Neural cell (in vitro differentiated cells): ENCODE data around the gene NES.

Experiments used
- EP300 ChIP-seq: fragments of 450-650 bp; conservative IDR thresholded peaks from 2 replicates; pipeline ENCODE4 v1.6.1; 2014; ENCODE audit warnings: antibody characterized with exemption, mild to moderate bottlenecking, moderate library complexity; ENCODE audit not compliant: poor library complexity, severe bottlenecking
- EZH2 ChIP-seq: fragments of 200-600, 300-800 bp; shearing (Covaris generic), sonication (generic); IDR thresholded peaks from 2 replicates; pipeline ENCODE4 v1.6.1; 2014; ENCODE audit warnings: antibody characterized with exemption, low read length, borderline replicate concordance, mild to moderate bottlenecking; ENCODE audit not compliant: insufficient read depth, poor library complexity, severe bottlenecking
- POLR2AphosphoS5 ChIP-seq: IDR thresholded peaks from 2 replicates; pipeline ENCODE4 v1.6.1; 2012
- RAD21 ChIP-seq: fragments of 450-650 bp; conservative IDR thresholded peaks from 2 replicates; pipeline ENCODE4 v1.6.1; 2014; ENCODE audit warnings: antibody characterized with exemption, mild to moderate bottlenecking, moderate library complexity
- SMC3 ChIP-seq: fragments of 450-650 bp; conservative IDR thresholded peaks from 2 replicates; pipeline ENCODE4 v1.6.1; 2014; ENCODE audit warnings: antibody characterized with exemption, mild to moderate bottlenecking, moderate library complexity; ENCODE audit not compliant: poor library complexity
- TAF1 ChIP-seq: IDR thresholded peaks from 2 replicates; pipeline ENCODE4 v1.6.1; 2012; ENCODE audit warnings: low read depth
- TF ChIP-seq, protein P1 (sequence below): fragments of 450-650 bp; IDR thresholded peaks from 2 replicates; pipeline ENCODE4 v1.5.1; 2014; ENCODE audit warnings: antibody characterized with exemption, mild to moderate bottlenecking, moderate library complexity; ENCODE audit not compliant: poor library complexity, severe bottlenecking

- no peak for TF ChIP-seq POLR2AphosphoS5
- TF ChIP-seq, protein P1, sequence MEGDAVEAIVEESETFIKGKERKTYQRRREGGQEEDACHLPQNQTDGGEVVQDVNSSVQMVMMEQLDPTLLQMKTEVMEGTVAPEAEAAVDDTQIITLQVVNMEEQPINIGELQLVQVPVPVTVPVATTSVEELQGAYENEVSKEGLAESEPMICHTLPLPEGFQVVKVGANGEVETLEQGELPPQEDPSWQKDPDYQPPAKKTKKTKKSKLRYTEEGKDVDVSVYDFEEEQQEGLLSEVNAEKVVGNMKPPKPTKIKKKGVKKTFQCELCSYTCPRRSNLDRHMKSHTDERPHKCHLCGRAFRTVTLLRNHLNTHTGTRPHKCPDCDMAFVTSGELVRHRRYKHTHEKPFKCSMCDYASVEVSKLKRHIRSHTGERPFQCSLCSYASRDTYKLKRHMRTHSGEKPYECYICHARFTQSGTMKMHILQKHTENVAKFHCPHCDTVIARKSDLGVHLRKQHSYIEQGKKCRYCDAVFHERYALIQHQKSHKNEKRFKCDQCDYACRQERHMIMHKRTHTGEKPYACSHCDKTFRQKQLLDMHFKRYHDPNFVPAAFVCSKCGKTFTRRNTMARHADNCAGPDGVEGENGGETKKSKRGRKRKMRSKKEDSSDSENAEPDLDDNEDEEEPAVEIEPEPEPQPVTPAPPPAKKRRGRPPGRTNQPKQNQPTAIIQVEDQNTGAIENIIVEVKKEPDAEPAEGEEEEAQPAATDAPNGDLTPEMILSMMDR: no peak
- TF ChIP-seq EP300: no peak
- TF ChIP-seq TAF1: no peak
- no peak for TF ChIP-seq SMC3
- TF ChIP-seq RAD21: no peak
- no peak for TF ChIP-seq EZH2
These were observed 26.5 kb upstream of the NES start for GRCh38 chr1:156703741-156704140.
